Kidney epithelial cell (primary cell): ENCODE data around the gene NANOS2. TPM values are rescaled to one million over a fixed set of nuclear protein-coding genes. Genes with fewer than 3 reads are reported as not detected.

ENCODE experiments used
- DNase-seq: peaks from one replicate; pipeline ENCODE4 v3.0.0-alpha.2; 2010; ENCODE audit warnings: low read depth
- H3K27me3 ChIP-seq: 2 replicates; pipeline ENCODE4 v1.6.0; 2011; ENCODE audit warnings: low read length; ENCODE audit not compliant: control insufficient read depth, insufficient read depth
- H3K36me3 ChIP-seq: 2 replicates; pipeline ENCODE4 v1.5.1; 2011; ENCODE audit warnings: low read length; ENCODE audit not compliant: control insufficient read depth, insufficient read depth
- H3K4me3 ChIP-seq: 2 replicates; pipeline ENCODE4 v1.5.1; 2011; ENCODE audit warnings: low read depth, mild to moderate bottlenecking, control low read depth, low read length
- CTCF ChIP-seq: IDR thresholded peaks from 2 replicates; pipeline ENCODE4 v1.5.1; 2011; ENCODE audit warnings: mild to moderate bottlenecking, moderate library complexity, low read length, control low read depth, inconsistent platforms; ENCODE audit not compliant: insufficient read depth, poor library complexity, severe bottlenecking
- total RNA-seq: library from RNA; depleted of rRNA; stranded (reverse); fragments of >200 nt; gene quantifications from 2 replicates; pipeline ENCODE4 v1.2.3, GENCODE V29; 2015

The NANOS2 gene
- total RNA-seq, 1 donor from 2014 or later, result not detected

GRCh38 chr19:45934551-45935230, 20.1 kb upstream of the NANOS2 start:
- Histone ChIP-seq H3K4me3 (no peak overlapping the region), H3K27me3 (peaks cover 12% of the 10 kb centered on the region)
- DNase-seq, result no peak

GRCh38 chr19:45933759-45934158, 19.2 kb upstream of the NANOS2 start:
- DNase-seq, result no peak
- H3K4me3 ChIP-seq, result no peak overlapping the region
- H3K27me3 ChIP-seq, result peaks cover 10% of the 10 kb centered on the region
- no peaks in the 10 kb centered on the region for H3K36me3 ChIP-seq
- TF ChIP-seq CTCF, result no peak

More at GRCh38 chr19:45934551-45935230, 20.1 kb upstream of the NANOS2 start:
- TF ChIP-seq CTCF, result no peak
- no peaks in the 10 kb centered on the region for H3K36me3 ChIP-seq

GRCh38 chr19:45931055-45931454, 16.5 kb upstream of the NANOS2 start:
- Histone ChIP-seq H3K4me3 (no peak overlapping the region), H3K36me3 (no peaks in the 10 kb centered on the region), H3K27me3 (peaks cover 7% of the 10 kb centered on the region)
- no peak for TF ChIP-seq CTCF
- DNase-seq, result no peak

GRCh38 chr19:45929247-45929646, 14.7 kb upstream of the NANOS2 start:
- peaks cover under 1% of the 10 kb centered on the region for H3K27me3 ChIP-seq
- H3K4me3 ChIP-seq, result no peak overlapping the region
- DNase-seq, result no peak
- TF ChIP-seq CTCF, result no peak
- no peaks in the 10 kb centered on the region for H3K36me3 ChIP-seq

GRCh38 chr19:45927565-45928261, 13.1 kb upstream of the NANOS2 start:
- no peak overlapping the region for H3K4me3 ChIP-seq
- no peaks in the 10 kb centered on the region for H3K36me3 ChIP-seq
- H3K27me3 ChIP-seq, result no peaks in the 10 kb centered on the region
- peak; percentile 67 for DNase-seq
- TF ChIP-seq CTCF, result no peak
